HEK293 (cell line): ENCODE data around the gene CYP2A6.

Experiments used
- BCL11A ChIP-seq: fragments of 450-650 bp; formaldehyde crosslinking; IDR thresholded peaks from 2 replicates; pipeline ENCODE4 v1.5.1; 2016; ENCODE audit warnings: low read depth, missing biosample characterization, missing genetic modification characterization
- GLIS1 ChIP-seq: fragments of 450-650 bp; formaldehyde crosslinking; IDR thresholded peaks from 2 replicates; pipeline ENCODE4 v1.5.1; 2016; ENCODE audit warnings: missing biosample characterization, missing genetic modification characterization
- KLF8 ChIP-seq: fragments of 450-650 bp; formaldehyde crosslinking; IDR thresholded peaks from 2 replicates; pipeline ENCODE4 v1.5.1; 2016; ENCODE audit warnings: missing biosample characterization, missing genetic modification characterization
- SETDB1 ChIP-seq: IDR thresholded peaks from one replicate; pipeline ENCODE4 v1.6.1; 2017; ENCODE audit warnings: mild to moderate bottlenecking, low read length, moderate library complexity, mixed read lengths; ENCODE audit not compliant: insufficient read length
- TRIM28 ChIP-seq: IDR thresholded peaks from 2 replicates; pipeline ENCODE4 v1.6.1; 2011; ENCODE audit warnings: low read length, control low read depth, borderline replicate concordance
- ZFHX2 ChIP-seq: fragments of 450-650 bp; formaldehyde crosslinking; conservative IDR thresholded peaks from 2 replicates; pipeline ENCODE4 v1.5.1; 2016; ENCODE audit warnings: missing biosample characterization, missing genetic modification characterization
- ZFP3 ChIP-seq: fragments of 450-650 bp; formaldehyde crosslinking; IDR thresholded peaks from 2 replicates; pipeline ENCODE4 v1.5.1; 2016; ENCODE audit warnings: low read depth, missing biosample characterization, missing genetic modification characterization
- ZFP37 ChIP-seq: fragments of 450-650 bp; formaldehyde crosslinking; IDR thresholded peaks from 2 replicates; pipeline ENCODE4 v1.5.1; 2016; ENCODE audit warnings: missing biosample characterization, missing genetic modification characterization
- ZIC2 ChIP-seq: fragments of 450-650 bp; formaldehyde crosslinking; IDR thresholded peaks from 2 replicates; pipeline ENCODE4 v1.5.1; 2016; ENCODE audit warnings: missing biosample characterization, missing genetic modification characterization
- ZNF121 ChIP-seq: fragments of 450-650 bp; formaldehyde crosslinking; IDR thresholded peaks from 2 replicates; pipeline ENCODE4 v1.5.1; 2016; ENCODE audit warnings: missing biosample characterization, missing genetic modification characterization
- ZNF132 ChIP-seq: fragments of 450-650 bp; formaldehyde crosslinking; IDR thresholded peaks from 2 replicates; pipeline ENCODE4 v1.5.1; 2017; ENCODE audit warnings: missing biosample characterization, missing genetic modification characterization, borderline replicate concordance
- ZNF2 ChIP-seq: fragments of 450-650 bp; formaldehyde crosslinking; IDR thresholded peaks from 2 replicates; pipeline ENCODE4 v1.5.1; 2016; ENCODE audit warnings: missing biosample characterization, missing genetic modification characterization
- ZNF221 ChIP-seq: fragments of 450-650 bp; formaldehyde crosslinking; IDR thresholded peaks from 2 replicates; pipeline ENCODE4 v1.5.1; 2017; ENCODE audit warnings: missing biosample characterization, missing genetic modification characterization, borderline replicate concordance
- ZNF23 ChIP-seq: fragments of 450-650 bp; formaldehyde crosslinking; IDR thresholded peaks from 2 replicates; pipeline ENCODE4 v1.5.1; 2016; ENCODE audit warnings: missing biosample characterization, missing genetic modification characterization, borderline replicate concordance
- ZNF544 ChIP-seq: fragments of 450-650 bp; formaldehyde crosslinking; IDR thresholded peaks from 2 replicates; pipeline ENCODE4 v1.5.0; 2017; ENCODE audit warnings: missing biosample characterization, missing genetic modification characterization
- ZNF600 ChIP-seq: fragments of 450-650 bp; formaldehyde crosslinking; IDR thresholded peaks from 2 replicates; pipeline ENCODE4 v1.5.1; 2016; ENCODE audit warnings: missing biosample characterization, missing genetic modification characterization
- ZNF621 ChIP-seq: fragments of 450-650 bp; formaldehyde crosslinking; IDR thresholded peaks from 2 replicates; pipeline ENCODE4 v1.5.1; 2017; ENCODE audit warnings: missing biosample characterization, missing genetic modification characterization
- ZNF660 ChIP-seq: fragments of 450-650 bp; IDR thresholded peaks from 2 replicates; pipeline ENCODE4 v1.5.1; 2018; ENCODE audit warnings: missing biosample characterization, mild to moderate bottlenecking, missing genetic modification characterization
- ZNF776 ChIP-seq: fragments of 450-650 bp; formaldehyde crosslinking; IDR thresholded peaks from 2 replicates; pipeline ENCODE4 v1.5.0; 2017; ENCODE audit warnings: missing biosample characterization, missing genetic modification characterization, borderline replicate concordance
- ZNF791 ChIP-seq: fragments of 450-650 bp; formaldehyde crosslinking; IDR thresholded peaks from 2 replicates; pipeline ENCODE4 v1.5.1; 2016; ENCODE audit warnings: missing biosample characterization, missing genetic modification characterization
- ZXDB ChIP-seq: fragments of 450-650 bp; formaldehyde crosslinking; IDR thresholded peaks from 2 replicates; pipeline ENCODE4 v1.5.1; 2016; ENCODE audit warnings: missing biosample characterization, missing genetic modification characterization
- TF ChIP-seq, protein P1 (sequence below): fragments of 450-650 bp; formaldehyde crosslinking; IDR thresholded peaks from 2 replicates; pipeline ENCODE4 v1.5.1; 2016; ENCODE audit warnings: missing biosample characterization, missing genetic modification characterization
- TF ChIP-seq, protein P2 (sequence below): fragments of 450-650 bp; formaldehyde crosslinking; IDR thresholded peaks from 2 replicates; pipeline ENCODE4 v1.5.1; 2016; ENCODE audit warnings: missing biosample characterization, missing genetic modification characterization
- TF ChIP-seq, protein P3 (sequence below): fragments of 450-650 bp; formaldehyde crosslinking; IDR thresholded peaks from 2 replicates; pipeline ENCODE4 v1.5.1; 2017; ENCODE audit warnings: missing biosample characterization, mild to moderate bottlenecking, missing genetic modification characterization, moderate library complexity
- TF ChIP-seq, protein P4 (sequence below): fragments of 450-650 bp; formaldehyde crosslinking; IDR thresholded peaks from 2 replicates; pipeline ENCODE4 v1.5.1; 2016; ENCODE audit warnings: missing biosample characterization, missing genetic modification characterization, borderline replicate concordance
- TF ChIP-seq, protein P5 (sequence below): fragments of 450-650 bp; formaldehyde crosslinking; IDR thresholded peaks from 2 replicates; pipeline ENCODE4 v1.5.1; 2016; ENCODE audit warnings: missing biosample characterization, missing genetic modification characterization
- TF ChIP-seq, protein P6 (sequence below): fragments of 450-650 bp; formaldehyde crosslinking; IDR thresholded peaks from 2 replicates; pipeline ENCODE4 v1.5.1; 2017; ENCODE audit warnings: missing biosample characterization, missing genetic modification characterization
- TF ChIP-seq, protein P7 (sequence below): fragments of 450-650 bp; formaldehyde crosslinking; IDR thresholded peaks from 2 replicates; pipeline ENCODE4 v1.5.1; 2017; ENCODE audit warnings: missing biosample characterization, missing genetic modification characterization

CYP2A6 gene

DNA sequence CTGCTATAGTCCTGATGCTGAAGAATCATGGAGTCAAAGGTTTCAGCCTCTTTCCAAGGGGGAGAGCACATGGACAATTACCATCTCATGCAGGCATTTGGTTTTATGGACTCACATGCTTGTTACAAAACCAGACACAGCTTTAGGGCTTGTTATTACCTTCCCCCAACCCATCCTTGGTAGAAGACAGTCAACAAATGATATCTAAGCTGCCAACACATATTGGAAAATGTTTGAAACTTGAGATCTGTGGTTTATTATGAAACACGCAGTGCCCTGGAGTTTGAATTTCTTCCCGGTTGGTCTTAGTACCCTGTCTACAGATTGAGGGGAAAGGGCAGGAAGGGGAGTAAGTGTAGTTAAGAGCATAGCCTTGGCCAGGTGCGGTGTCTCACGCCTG lies 12.5 kb upstream of the CYP2A6 start (continued):
- TF ChIP-seq ZNF221: no peak
- no peak for TF ChIP-seq ZFHX2 (tag by site-specific recombination)
- no peak for TF ChIP-seq ZNF600 (tag by site-specific recombination)
- no peak for TF ChIP-seq ZNF132 (tag by site-specific recombination)
- no peak for TF ChIP-seq ZNF2
- TF ChIP-seq TRIM28: no peak
- TF ChIP-seq, protein P1, sequence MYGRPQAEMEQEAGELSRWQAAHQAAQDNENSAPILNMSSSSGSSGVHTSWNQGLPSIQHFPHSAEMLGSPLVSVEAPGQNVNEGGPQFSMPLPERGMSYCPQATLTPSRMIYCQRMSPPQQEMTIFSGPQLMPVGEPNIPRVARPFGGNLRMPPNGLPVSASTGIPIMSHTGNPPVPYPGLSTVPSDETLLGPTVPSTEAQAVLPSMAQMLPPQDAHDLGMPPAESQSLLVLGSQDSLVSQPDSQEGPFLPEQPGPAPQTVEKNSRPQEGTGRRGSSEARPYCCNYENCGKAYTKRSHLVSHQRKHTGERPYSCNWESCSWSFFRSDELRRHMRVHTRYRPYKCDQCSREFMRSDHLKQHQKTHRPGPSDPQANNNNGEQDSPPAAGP (tag by site-specific recombination): no peak
- peak; percentile 51 for TF ChIP-seq ZXDB (tag by site-specific recombination)
- TF ChIP-seq, protein P2, sequence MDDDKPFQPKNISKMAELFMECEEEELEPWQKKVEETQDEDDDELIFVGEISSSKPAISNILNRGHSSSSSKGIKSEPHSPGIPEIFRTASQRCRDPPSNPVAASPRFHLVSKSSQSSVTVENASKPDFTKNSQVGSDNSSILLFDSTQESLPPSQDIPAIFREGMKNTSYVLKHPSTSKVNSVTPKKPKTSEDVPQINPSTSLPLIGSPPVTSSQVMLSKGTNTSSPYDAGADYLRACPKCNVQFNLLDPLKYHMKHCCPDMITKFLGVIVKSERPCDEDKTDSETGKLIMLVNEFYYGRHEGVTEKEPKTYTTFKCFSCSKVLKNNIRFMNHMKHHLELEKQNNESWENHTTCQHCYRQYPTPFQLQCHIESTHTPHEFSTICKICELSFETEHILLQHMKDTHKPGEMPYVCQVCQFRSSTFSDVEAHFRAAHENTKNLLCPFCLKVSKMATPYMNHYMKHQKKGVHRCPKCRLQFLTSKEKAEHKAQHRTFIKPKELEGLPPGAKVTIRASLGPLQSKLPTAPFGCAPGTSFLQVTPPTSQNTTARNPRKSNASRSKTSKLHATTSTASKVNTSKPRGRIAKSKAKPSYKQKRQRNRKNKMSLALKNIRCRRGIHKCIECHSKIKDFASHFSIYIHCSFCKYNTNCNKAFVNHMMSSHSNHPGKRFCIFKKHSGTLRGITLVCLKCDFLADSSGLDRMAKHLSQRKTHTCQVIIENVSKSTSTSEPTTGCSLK: no peak
- no peak for TF ChIP-seq SETDB1
- TF ChIP-seq, protein P3, sequence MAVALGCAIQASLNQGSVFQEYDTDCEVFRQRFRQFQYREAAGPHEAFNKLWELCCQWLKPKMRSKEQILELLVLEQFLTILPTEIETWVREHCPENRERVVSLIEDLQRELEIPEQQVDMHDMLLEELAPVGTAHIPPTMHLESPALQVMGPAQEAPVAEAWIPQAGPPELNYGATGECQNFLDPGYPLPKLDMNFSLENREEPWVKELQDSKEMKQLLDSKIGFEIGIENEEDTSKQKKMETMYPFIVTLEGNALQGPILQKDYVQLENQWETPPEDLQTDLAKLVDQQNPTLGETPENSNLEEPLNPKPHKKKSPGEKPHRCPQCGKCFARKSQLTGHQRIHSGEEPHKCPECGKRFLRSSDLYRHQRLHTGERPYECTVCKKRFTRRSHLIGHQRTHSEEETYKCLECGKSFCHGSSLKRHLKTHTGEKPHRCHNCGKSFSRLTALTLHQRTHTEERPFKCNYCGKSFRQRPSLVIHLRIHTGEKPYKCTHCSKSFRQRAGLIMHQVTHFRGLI (tag by site-specific recombination): peak; percentile 46; the same call in 1 of the 2 replicates
- TF ChIP-seq, protein P4, sequence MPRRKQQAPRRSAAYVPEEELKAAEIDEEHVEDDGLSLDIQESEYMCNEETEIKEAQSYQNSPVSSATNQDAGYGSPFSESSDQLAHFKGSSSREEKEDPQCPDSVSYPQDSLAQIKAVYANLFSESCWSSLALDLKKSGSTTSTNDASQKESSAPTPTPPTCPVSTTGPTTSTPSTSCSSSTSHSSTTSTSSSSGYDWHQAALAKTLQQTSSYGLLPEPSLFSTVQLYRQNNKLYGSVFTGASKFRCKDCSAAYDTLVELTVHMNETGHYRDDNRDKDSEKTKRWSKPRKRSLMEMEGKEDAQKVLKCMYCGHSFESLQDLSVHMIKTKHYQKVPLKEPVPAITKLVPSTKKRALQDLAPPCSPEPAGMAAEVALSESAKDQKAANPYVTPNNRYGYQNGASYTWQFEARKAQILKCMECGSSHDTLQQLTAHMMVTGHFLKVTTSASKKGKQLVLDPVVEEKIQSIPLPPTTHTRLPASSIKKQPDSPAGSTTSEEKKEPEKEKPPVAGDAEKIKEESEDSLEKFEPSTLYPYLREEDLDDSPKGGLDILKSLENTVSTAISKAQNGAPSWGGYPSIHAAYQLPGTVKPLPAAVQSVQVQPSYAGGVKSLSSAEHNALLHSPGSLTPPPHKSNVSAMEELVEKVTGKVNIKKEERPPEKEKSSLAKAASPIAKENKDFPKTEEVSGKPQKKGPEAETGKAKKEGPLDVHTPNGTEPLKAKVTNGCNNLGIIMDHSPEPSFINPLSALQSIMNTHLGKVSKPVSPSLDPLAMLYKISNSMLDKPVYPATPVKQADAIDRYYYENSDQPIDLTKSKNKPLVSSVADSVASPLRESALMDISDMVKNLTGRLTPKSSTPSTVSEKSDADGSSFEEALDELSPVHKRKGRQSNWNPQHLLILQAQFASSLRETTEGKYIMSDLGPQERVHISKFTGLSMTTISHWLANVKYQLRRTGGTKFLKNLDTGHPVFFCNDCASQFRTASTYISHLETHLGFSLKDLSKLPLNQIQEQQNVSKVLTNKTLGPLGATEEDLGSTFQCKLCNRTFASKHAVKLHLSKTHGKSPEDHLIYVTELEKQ (tag by site-specific recombination): peak; percentile 18; the same call in 1 of the 2 replicates
- TF ChIP-seq ZFP3 (tag by site-specific recombination): no peak
- TF ChIP-seq, protein P5, sequence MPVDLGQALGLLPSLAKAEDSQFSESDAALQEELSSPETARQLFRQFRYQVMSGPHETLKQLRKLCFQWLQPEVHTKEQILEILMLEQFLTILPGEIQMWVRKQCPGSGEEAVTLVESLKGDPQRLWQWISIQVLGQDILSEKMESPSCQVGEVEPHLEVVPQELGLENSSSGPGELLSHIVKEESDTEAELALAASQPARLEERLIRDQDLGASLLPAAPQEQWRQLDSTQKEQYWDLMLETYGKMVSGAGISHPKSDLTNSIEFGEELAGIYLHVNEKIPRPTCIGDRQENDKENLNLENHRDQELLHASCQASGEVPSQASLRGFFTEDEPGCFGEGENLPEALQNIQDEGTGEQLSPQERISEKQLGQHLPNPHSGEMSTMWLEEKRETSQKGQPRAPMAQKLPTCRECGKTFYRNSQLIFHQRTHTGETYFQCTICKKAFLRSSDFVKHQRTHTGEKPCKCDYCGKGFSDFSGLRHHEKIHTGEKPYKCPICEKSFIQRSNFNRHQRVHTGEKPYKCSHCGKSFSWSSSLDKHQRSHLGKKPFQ (tag by site-specific recombination): no peak
- no peak for TF ChIP-seq ZNF544 (tag by site-specific recombination)
- no peak for TF ChIP-seq BCL11A (tag by site-specific recombination)
- no peak for TF ChIP-seq ZNF660 (tag by site-specific recombination)
- no peak for TF ChIP-seq ZNF776 (tag by site-specific recombination)
- TF ChIP-seq, protein P6, sequence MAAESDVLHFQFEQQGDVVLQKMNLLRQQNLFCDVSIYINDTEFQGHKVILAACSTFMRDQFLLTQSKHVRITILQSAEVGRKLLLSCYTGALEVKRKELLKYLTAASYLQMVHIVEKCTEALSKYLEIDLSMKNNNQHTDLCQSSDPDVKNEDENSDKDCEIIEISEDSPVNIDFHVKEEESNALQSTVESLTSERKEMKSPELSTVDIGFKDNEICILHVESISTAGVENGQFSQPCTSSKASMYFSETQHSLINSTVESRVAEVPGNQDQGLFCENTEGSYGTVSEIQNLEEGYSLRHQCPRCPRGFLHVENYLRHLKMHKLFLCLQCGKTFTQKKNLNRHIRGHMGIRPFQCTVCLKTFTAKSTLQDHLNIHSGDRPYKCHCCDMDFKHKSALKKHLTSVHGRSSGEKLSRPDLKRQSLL: no peak
- TF ChIP-seq GLIS1 (tag by site-specific recombination): peak; percentile 32
- TF ChIP-seq ZNF621 (tag by site-specific recombination): no peak
- 0 out of 2 replicates have a peak, but pooled peaks have one; percentile 12 for TF ChIP-seq KLF8
- TF ChIP-seq ZNF791 (tag by site-specific recombination): no peak
- TF ChIP-seq, protein P7, sequence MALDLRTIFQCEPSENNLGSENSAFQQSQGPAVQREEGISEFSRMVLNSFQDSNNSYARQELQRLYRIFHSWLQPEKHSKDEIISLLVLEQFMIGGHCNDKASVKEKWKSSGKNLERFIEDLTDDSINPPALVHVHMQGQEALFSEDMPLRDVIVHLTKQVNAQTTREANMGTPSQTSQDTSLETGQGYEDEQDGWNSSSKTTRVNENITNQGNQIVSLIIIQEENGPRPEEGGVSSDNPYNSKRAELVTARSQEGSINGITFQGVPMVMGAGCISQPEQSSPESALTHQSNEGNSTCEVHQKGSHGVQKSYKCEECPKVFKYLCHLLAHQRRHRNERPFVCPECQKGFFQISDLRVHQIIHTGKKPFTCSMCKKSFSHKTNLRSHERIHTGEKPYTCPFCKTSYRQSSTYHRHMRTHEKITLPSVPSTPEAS: no peak
- TF ChIP-seq ZNF23 (tag by site-specific recombination): no peak
- TF ChIP-seq ZFP37 (tag by site-specific recombination): no peak
- no peak for TF ChIP-seq ZNF121 (tag by site-specific recombination)
- no peak for TF ChIP-seq ZIC2 (tag by site-specific recombination)
